HUES6 (cell line): ENCODE data around the gene HPS4.

ENCODE experiments used
- H3K27ac ChIP-seq: 2 replicates; pipeline ENCODE4 v1.7.0; 2013; ENCODE audit warnings: low read depth, mild to moderate bottlenecking, low read length, inconsistent platforms
- H3K27me3 ChIP-seq: 2 replicates; pipeline ENCODE4 v1.6.1; 2013; ENCODE audit warnings: low read length; ENCODE audit not compliant: control insufficient read depth, insufficient read depth
- H3K36me3 ChIP-seq: 2 replicates; pipeline ENCODE4 v1.6.1; 2013; ENCODE audit warnings: low read length; ENCODE audit not compliant: control insufficient read depth, insufficient read depth
- H3K4me1 ChIP-seq: 2 replicates; pipeline ENCODE4 v1.6.1; 2013; ENCODE audit warnings: low read length; ENCODE audit not compliant: control insufficient read depth, insufficient read depth
- H3K4me3 ChIP-seq: 2 replicates; pipeline ENCODE4 v1.5.1; 2013; ENCODE audit warnings: low read depth, low read length
- H3K9ac ChIP-seq: one replicate; pipeline ENCODE4 v1.6.1; 2013; ENCODE audit warnings: mild to moderate bottlenecking, low read length
- H3K9me3 ChIP-seq: 2 replicates; pipeline ENCODE4 v1.6.1; 2013; ENCODE audit warnings: low read depth, low read length; ENCODE audit not compliant: control insufficient read depth, insufficient read depth

HPS4 gene

GRCh38 chr22:26466196-26466595, 17.4 kb downstream of the HPS4 start:
- Histone ChIP-seq H3K4me3 (no peak overlapping the region), H3K27me3 (no peaks in the 10 kb centered on the region), H3K4me1 (peaks cover 3% of the 10 kb centered on the region; the same call in 1 of the 2 replicates), H3K9ac (no peak overlapping the region), H3K9me3 (no peaks in the 10 kb centered on the region), H3K27ac (no peak overlapping the region), H3K36me3 (peaks cover 91% of the 10 kb centered on the region)

GRCh38 chr22:26464312-26464711, 19.3 kb downstream of the HPS4 start:
- Histone ChIP-seq H3K9ac (no peak overlapping the region), H3K9me3 (no peaks in the 10 kb centered on the region), H3K27me3 (no peaks in the 10 kb centered on the region), H3K4me1 (peaks cover 3% of the 10 kb centered on the region; the same call in 1 of the 2 replicates), H3K27ac (no peak overlapping the region), H3K4me3 (no peak overlapping the region), H3K36me3 (peaks cover 90% of the 10 kb centered on the region)

DNA sequence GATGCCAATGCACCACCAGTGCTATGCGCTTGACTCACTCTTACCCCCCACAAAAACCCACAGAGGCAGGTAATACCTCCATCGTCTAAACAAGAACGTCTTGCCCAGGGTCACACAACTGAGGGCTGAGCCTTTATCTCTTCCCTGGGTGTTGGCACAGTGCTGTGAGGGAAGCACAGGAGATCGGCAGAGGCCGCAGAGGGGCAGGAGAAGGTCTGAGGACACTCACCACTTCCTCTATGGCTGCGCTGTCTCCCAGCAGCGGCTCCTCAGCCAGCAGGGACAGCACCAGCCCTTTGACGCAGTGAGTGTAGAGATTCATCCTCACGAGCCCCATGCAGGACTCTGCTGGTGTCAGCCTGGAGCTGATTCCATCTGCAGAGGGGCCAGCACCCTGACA, 19.9 kb downstream of the HPS4 start:
- Histone ChIP-seq H3K4me1 (peaks cover 3% of the 10 kb centered on the region; the same call in 1 of the 2 replicates), H3K36me3 (peaks cover 90% of the 10 kb centered on the region), H3K4me3 (no peak overlapping the region), H3K27me3 (no peaks in the 10 kb centered on the region), H3K9ac (no peak overlapping the region), H3K27ac (no peak overlapping the region), H3K9me3 (no peaks in the 10 kb centered on the region)

- Histone ChIP-seq H3K4me3 (no peak overlapping the region), H3K9ac (no peak overlapping the region), H3K9me3 (no peaks in the 10 kb centered on the region), H3K36me3 (peaks cover 88% of the 10 kb centered on the region), H3K27me3 (no peaks in the 10 kb centered on the region), H3K27ac (no peak overlapping the region), H3K4me1 (peaks cover 3% of the 10 kb centered on the region; the same call in 1 of the 2 replicates)
These were observed 20.4 kb downstream of the HPS4 start for GRCh38 chr22:26463101-26463661.

GRCh38 chr22:26462641-26463040, 20.9 kb downstream of the HPS4 start:
- no peak overlapping the region for H3K4me3 ChIP-seq
- H3K4me1 ChIP-seq: peaks cover 3% of the 10 kb centered on the region; the same call in 1 of the 2 replicates
- no peak overlapping the region for H3K9ac ChIP-seq
- no peaks in the 10 kb centered on the region for H3K9me3 ChIP-seq
- H3K27me3 ChIP-seq: no peaks in the 10 kb centered on the region
- H3K27ac ChIP-seq: no peak overlapping the region
- peaks cover 88% of the 10 kb centered on the region for H3K36me3 ChIP-seq

GRCh38 chr22:26462051-26462450, 21.5 kb downstream of the HPS4 start:
- peaks cover 3% of the 10 kb centered on the region; the same call in 1 of the 2 replicates for H3K4me1 ChIP-seq
- no peak overlapping the region for H3K4me3 ChIP-seq
- no peaks in the 10 kb centered on the region for H3K9me3 ChIP-seq
- H3K36me3 ChIP-seq: peaks cover 88% of the 10 kb centered on the region
- H3K27me3 ChIP-seq: no peaks in the 10 kb centered on the region
- no peak overlapping the region for H3K27ac ChIP-seq
- no peak overlapping the region for H3K9ac ChIP-seq

GRCh38 chr22:26461188-26461810, 22.3 kb downstream of the HPS4 start:
- Histone ChIP-seq H3K9ac (no peak overlapping the region), H3K27ac (no peak overlapping the region), H3K4me1 (peaks cover 3% of the 10 kb centered on the region; the same call in 1 of the 2 replicates), H3K27me3 (no peaks in the 10 kb centered on the region), H3K9me3 (no peaks in the 10 kb centered on the region), H3K36me3 (peaks cover 88% of the 10 kb centered on the region), H3K4me3 (no peak overlapping the region)

- Histone ChIP-seq H3K9me3 (no peaks in the 10 kb centered on the region), H3K36me3 (peaks cover 84% of the 10 kb centered on the region), H3K4me3 (no peak overlapping the region), H3K27me3 (no peaks in the 10 kb centered on the region), H3K9ac (no peak overlapping the region), H3K27ac (no peak overlapping the region), H3K4me1 (peaks cover 3% of the 10 kb centered on the region; the same call in 1 of the 2 replicates)
These were observed 23.4 kb downstream of the HPS4 start for GRCh38 chr22:26460202-26460601.

GRCh38 chr22:26457661-26458272, 25.8 kb downstream of the HPS4 start:
- peaks cover 3% of the 10 kb centered on the region; the same call in 1 of the 2 replicates for H3K4me1 ChIP-seq
- no peak overlapping the region for H3K4me3 ChIP-seq
- no peaks in the 10 kb centered on the region for H3K9me3 ChIP-seq
- peaks cover 74% of the 10 kb centered on the region for H3K36me3 ChIP-seq
- no peaks in the 10 kb centered on the region for H3K27me3 ChIP-seq
- no peak overlapping the region for H3K9ac ChIP-seq
- H3K27ac ChIP-seq: no peak overlapping the region

DNA sequence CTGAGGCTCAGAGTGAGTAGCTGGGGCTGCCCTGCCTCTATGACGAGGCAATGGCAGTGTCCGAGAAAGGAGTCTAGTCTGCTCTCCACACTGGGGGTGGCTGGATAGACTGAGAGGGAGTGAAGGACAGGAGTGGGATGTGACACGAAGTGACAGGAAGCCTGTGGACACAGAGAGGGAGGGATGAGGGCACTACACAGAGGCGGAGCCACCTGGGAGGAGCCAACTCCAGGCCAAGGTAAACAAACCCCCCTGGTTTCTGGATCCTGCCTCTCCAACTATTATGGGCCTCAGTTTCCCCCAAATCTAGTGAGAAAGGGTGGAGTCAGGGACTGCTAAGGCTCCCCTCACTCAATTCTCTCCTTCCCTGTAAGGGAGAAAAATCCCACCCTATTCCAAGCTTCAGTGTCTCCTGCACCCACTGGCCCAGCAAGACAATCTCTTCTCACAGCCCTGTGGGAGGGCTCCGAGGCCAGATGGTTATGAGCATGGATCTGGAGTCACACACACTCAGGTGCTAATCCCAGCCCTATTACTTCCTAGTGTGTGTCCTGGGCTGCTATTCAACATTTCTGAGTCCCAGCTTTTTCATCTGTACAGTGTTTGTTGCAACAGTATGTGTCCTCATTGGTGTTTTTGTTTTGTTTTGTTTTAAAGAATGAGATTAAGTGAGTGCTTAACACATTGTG, 29.6 kb downstream of the HPS4 start:
- H3K9ac ChIP-seq: no peak overlapping the region
- no peaks in the 10 kb centered on the region for H3K4me1 ChIP-seq
- H3K9me3 ChIP-seq: no peaks in the 10 kb centered on the region
- H3K4me3 ChIP-seq: no peak overlapping the region
- no peak overlapping the region for H3K27ac ChIP-seq
- H3K27me3 ChIP-seq: no peaks in the 10 kb centered on the region
- peaks cover 64% of the 10 kb centered on the region for H3K36me3 ChIP-seq

GRCh38 chr22:26453216-26453615, 30.4 kb downstream of the HPS4 start:
- Histone ChIP-seq H3K36me3 (peaks cover 59% of the 10 kb centered on the region), H3K9ac (no peak overlapping the region), H3K27me3 (no peaks in the 10 kb centered on the region), H3K27ac (no peak overlapping the region), H3K4me3 (no peak overlapping the region), H3K9me3 (no peaks in the 10 kb centered on the region), H3K4me1 (no peaks in the 10 kb centered on the region)
